ENCODE measurements around the gene FARS2.

The FARS2 gene

GRCh38 chr6:5235830-5236229, 25.5 kb upstream of the FARS2 start:
- no peak for TF ChIP-seq CTCF (IDR thresholded peaks at IDR 0.05; ENCODE audit: low read depth, low read length, missing control alignments)
- H3K4me3 ChIP-seq (ENCODE audit: low read depth, low read length) = no peak overlapping the region
- no peak for DNase-seq (ENCODE audit: low read depth)

GRCh38 chr6:5237805-5238204, 23.5 kb upstream of the FARS2 start:
- DNase-seq (ENCODE audit: low read depth) = no peak
- TF ChIP-seq CTCF (IDR thresholded peaks at IDR 0.05; ENCODE audit: low read depth, low read length, missing control alignments) = no peak
- no peak overlapping the region for H3K4me3 ChIP-seq (ENCODE audit: low read depth, low read length)

GRCh38 chr6:5238336-5238735, 23.0 kb upstream of the FARS2 start:
- DNase-seq (ENCODE audit: low read depth) = no peak
- H3K4me3 ChIP-seq (ENCODE audit: low read depth, low read length) = no peak overlapping the region
- no peak for TF ChIP-seq CTCF (IDR thresholded peaks at IDR 0.05; ENCODE audit: low read depth, low read length, missing control alignments)

- DNase-seq (ENCODE audit: low read depth) = no peak
- no peak overlapping the region for H3K4me3 ChIP-seq (ENCODE audit: low read depth, low read length)
- TF ChIP-seq CTCF (IDR thresholded peaks at IDR 0.05; ENCODE audit: low read depth, low read length, missing control alignments) = no peak
These were observed 20.1 kb upstream of the FARS2 start for GRCh38 chr6:5241252-5241651.

GRCh38 chr6:5243069-5243468, 18.2 kb upstream of the FARS2 start:
- no peak overlapping the region for H3K4me3 ChIP-seq (ENCODE audit: low read depth, low read length)
- TF ChIP-seq CTCF (IDR thresholded peaks at IDR 0.05; ENCODE audit: low read depth, low read length, missing control alignments) = no peak
- DNase-seq (ENCODE audit: low read depth) = no peak

- H3K4me3 ChIP-seq (ENCODE audit: low read depth, low read length) = no peak overlapping the region
- no peak for DNase-seq (ENCODE audit: low read depth)
- no peak for TF ChIP-seq CTCF (IDR thresholded peaks at IDR 0.05; ENCODE audit: low read depth, low read length, missing control alignments)
These were observed 14.9 kb upstream of the FARS2 start for GRCh38 chr6:5246141-5247097.

GRCh38 chr6:5247201-5247600, 14.1 kb upstream of the FARS2 start:
- no peak overlapping the region for H3K4me3 ChIP-seq (ENCODE audit: low read depth, low read length)
- TF ChIP-seq CTCF (IDR thresholded peaks at IDR 0.05; ENCODE audit: low read depth, low read length, missing control alignments) = no peak
- no peak for DNase-seq (ENCODE audit: low read depth)

Data from GM12864 (cell line).